GM12892 (cell line): ENCODE results near the gene AGFG1.
A peak's percentile ranks its signal among the peaks of the same experiment; 100 is the strongest.

ENCODE experiments used
- DNase-seq: peaks from one replicate; pipeline ENCODE4 v3.0.0; 2011; ENCODE audit not compliant: insufficient read length
- FAIRE-seq: peaks from 2 replicates; lab custom pipeline; 2011; peaks lifted over from hg19 to GRCh38; lab: Jason Lieb, UNC
- POLR2A ChIP-seq: IDR thresholded peaks from 2 replicates; pipeline ENCODE4 v1.6.1; 2011; ENCODE audit warnings: low read depth, low read length, control low read depth
- POLR2AphosphoS5 ChIP-seq: IDR thresholded peaks from 2 replicates; pipeline ENCODE4 v1.6.1; 2011; ENCODE audit warnings: low read depth, low read length, control low read depth
- TAF1 ChIP-seq: IDR thresholded peaks from 2 replicates; pipeline ENCODE4 v1.6.1; 2011; ENCODE audit warnings: low read depth, mild to moderate bottlenecking, control low read depth, low read length, borderline replicate concordance

Gene AGFG1

GRCh38 chr2:227479865-227480475 lies 8.0 kb downstream of the AGFG1 start:
- TF ChIP-seq POLR2A (no peak), POLR2AphosphoS5 (no peak), TAF1 (no peak)
- DNase-seq (no peak), FAIRE-seq (peak; percentile 80)

- FAIRE-seq (peak; percentile 83), DNase-seq (no peak)
- TF ChIP-seq POLR2A = no peak
- TF ChIP-seq POLR2AphosphoS5 = no peak
- TF ChIP-seq TAF1 = no peak
Measured at GRCh38 chr2:227480528-227480927, 8.6 kb downstream of the AGFG1 start.

- TF ChIP-seq POLR2AphosphoS5 = no peak
- no peak for TF ChIP-seq TAF1
- no peak for TF ChIP-seq POLR2A
- FAIRE-seq (peak; percentile 51), DNase-seq (no peak)
Measured at GRCh38 chr2:227482638-227483340, 10.8 kb downstream of the AGFG1 start.

- no peak for FAIRE-seq
- no peak for DNase-seq
Measured at GRCh38 chr2:227485429-227485828, 13.5 kb downstream of the AGFG1 start.

GRCh38 chr2:227486688-227487087 lies 14.7 kb downstream of the AGFG1 start:
- no peak for DNase-seq
- TF ChIP-seq POLR2A (no peak), POLR2AphosphoS5 (no peak), TAF1 (no peak)
- FAIRE-seq = no peak

More at GRCh38 chr2:227485429-227485828, 13.5 kb downstream of the AGFG1 start:
- TF ChIP-seq POLR2AphosphoS5 = no peak
- TF ChIP-seq TAF1 = no peak
- TF ChIP-seq POLR2A = no peak

- no peak for DNase-seq
Measured at GRCh38 chr2:227488045-227488444, 16.1 kb downstream of the AGFG1 start.

GRCh38 chr2:227491386-227491785 lies 19.4 kb downstream of the AGFG1 start:
- TF ChIP-seq TAF1 = no peak
- no peak for TF ChIP-seq POLR2A
- TF ChIP-seq POLR2AphosphoS5 = no peak
- DNase-seq (no peak), FAIRE-seq (no peak)

More at GRCh38 chr2:227488045-227488444, 16.1 kb downstream of the AGFG1 start:
- no peak for TF ChIP-seq TAF1
- no peak for TF ChIP-seq POLR2A
- no peak for TF ChIP-seq POLR2AphosphoS5
- FAIRE-seq = peak; percentile 79

GRCh38 chr2:227493524-227493923 lies 21.6 kb downstream of the AGFG1 start:
- FAIRE-seq = no peak
- DNase-seq = no peak
- TF ChIP-seq POLR2A = no peak
- TF ChIP-seq TAF1 = no peak
- TF ChIP-seq POLR2AphosphoS5 = no peak

- TF ChIP-seq POLR2AphosphoS5 (no peak), TAF1 (no peak), POLR2A (no peak)
- DNase-seq = no peak
- peak; percentile 5 for FAIRE-seq
Measured at GRCh38 chr2:227497158-227497557, 25.2 kb downstream of the AGFG1 start.

- FAIRE-seq (no peak), DNase-seq (no peak)
- TF ChIP-seq POLR2AphosphoS5 = no peak
Measured at GRCh38 chr2:227499627-227500300, 27.8 kb downstream of the AGFG1 start.

GRCh38 chr2:227500301-227500630 lies 28.3 kb downstream of the AGFG1 start:
- DNase-seq (no peak), FAIRE-seq (no peak)
- TF ChIP-seq POLR2AphosphoS5 = no peak
- no peak for TF ChIP-seq POLR2A
- TF ChIP-seq TAF1 = no peak

- DNase-seq (no peak), FAIRE-seq (peak; percentile 62)
- TF ChIP-seq POLR2AphosphoS5 = no peak
- no peak for TF ChIP-seq POLR2A
- no peak for TF ChIP-seq TAF1
Measured at GRCh38 chr2:227503433-227504406, 31.8 kb downstream of the AGFG1 start.

- DNase-seq = no peak
- FAIRE-seq = no peak
Measured at GRCh38 chr2:227504700-227505099, 32.7 kb downstream of the AGFG1 start.

More at GRCh38 chr2:227504700-227505099, 32.7 kb downstream of the AGFG1 start:
- no peak for TF ChIP-seq POLR2A
- no peak for TF ChIP-seq TAF1
- no peak for TF ChIP-seq POLR2AphosphoS5
